HepG2 (cell line): ENCODE measurements around the gene MAPK14. TPM values are rescaled to one million over a fixed set of nuclear protein-coding genes. Genes with fewer than 3 reads are reported as not detected.

Experiments
- CBFB ChIP-seq: sonication (generic); formaldehyde crosslinking; IDR thresholded peaks from 2 replicates; pipeline ENCODE4 v1.4.0; 2020; ENCODE audit warnings: missing genetic modification reagents
- NBN ChIP-seq: fragments of 450-650 bp; conservative IDR thresholded peaks from 2 replicates; pipeline ENCODE4 v1.6.1; 2017
- THYN1 ChIP-seq: sonication (generic); formaldehyde crosslinking; IDR thresholded peaks from 2 replicates; pipeline ENCODE4 v1.8.1; 2023; ENCODE audit warnings: low read depth, mild to moderate bottlenecking, moderate library complexity, missing genetic modification reagents, borderline replicate concordance
- ZNF280B ChIP-seq: sonication (generic); formaldehyde crosslinking; IDR thresholded peaks from 2 replicates; pipeline ENCODE4 v1.5.0; 2020; ENCODE audit warnings: missing genetic modification reagents, mild to moderate bottlenecking, borderline replicate concordance
- ZNF281 ChIP-seq: sonication (generic); formaldehyde crosslinking; IDR thresholded peaks from 2 replicates; pipeline ENCODE4 v1.4.0; 2020; ENCODE audit warnings: missing genetic modification reagents, borderline replicate concordance
- ZNF510 ChIP-seq: sonication (generic); formaldehyde crosslinking; IDR thresholded peaks from 2 replicates; pipeline ENCODE4 v1.4.0; 2020; ENCODE audit warnings: low read depth, mild to moderate bottlenecking, missing genetic modification reagents
- ZNF670 ChIP-seq: sonication (generic); formaldehyde crosslinking; IDR thresholded peaks from 2 replicates; pipeline ENCODE4 v1.8.0; 2022; ENCODE audit warnings: mild to moderate bottlenecking, missing genetic modification reagents, borderline replicate concordance
- polyA plus RNA-seq, 8 experiments: library from polyadenylated mRNA; depleted of rRNA in 3 of 8; stranded (reverse) in 7 of 8; unstranded in 1 of 8; fragments of >200 nt; fragmentation: Illumina TruSeq in 4 of 8; extraction: Trizol in 4 of 8; gene quantifications; 2 replicates each; pipeline versions ENCODE4 v1.2.1 to v1.2.3, GENCODE V29; 2011 to 2016; ENCODE audit warnings: low read depth in 4 of 8, missing spikeins in 1 of 8, mixed read lengths in 1 of 8; ENCODE audit not compliant: insufficient read depth in 1 of 8
- total RNA-seq, 5 experiments: library from RNA; depleted of rRNA; stranded (reverse); fragments of >200 nt; fragmentation: Illumina TruSeq; extraction: Trizol; gene quantifications; 2 replicates each; pipeline ENCODE4 v1.2.3, GENCODE V29; 2016; ENCODE audit warnings: low read depth in 1 of 5
- TF ChIP-seq, protein P1 (sequence below), 2 experiments: sonication (generic) in 1 of 2; formaldehyde crosslinking in 1 of 2; IDR thresholded peaks; 2 replicates each; pipeline versions ENCODE4 v1.5.1 to v1.6.1; 2011 to 2020; ENCODE audit warnings: borderline replicate concordance in 1 of 2, low read depth in 1 of 2, low read length in 1 of 2, mild to moderate bottlenecking in 1 of 2, missing genetic modification reagents in 1 of 2, moderate library complexity in 1 of 2
- TF ChIP-seq, protein P2 (sequence below): sonication (generic); formaldehyde crosslinking; IDR thresholded peaks from 2 replicates; pipeline ENCODE4 v1.9.0; 2021; ENCODE audit warnings: missing genetic modification reagents, borderline replicate concordance
- TF ChIP-seq, protein P3 (sequence below): sonication (generic); formaldehyde crosslinking; IDR thresholded peaks from 2 replicates; pipeline ENCODE4 v1.5.0; 2020; ENCODE audit warnings: mild to moderate bottlenecking, missing genetic modification reagents, borderline replicate concordance

The MAPK14 gene
- total and polyA plus RNA-seq, 2 of the 13 experiments (the other 11 are each of a cell fraction or from before 2014, with no cell fraction given): 66.3 to 67.3 TPM

GRCh38 chr6:36075656-36076055 lies 48.0 kb downstream of the MAPK14 start (continued):
- TF ChIP-seq ZNF281 (CRISPR knock-in tag) (no peak), ZNF670 (CRISPR knock-in tag) (no peak), THYN1 (CRISPR knock-in tag) (no peak), ZNF280B (CRISPR knock-in tag) (no peak), NBN (no peak), CBFB (CRISPR knock-in tag) (no peak), ZNF510 (CRISPR knock-in tag) (no peak)
- TF ChIP-seq, protein P1, sequence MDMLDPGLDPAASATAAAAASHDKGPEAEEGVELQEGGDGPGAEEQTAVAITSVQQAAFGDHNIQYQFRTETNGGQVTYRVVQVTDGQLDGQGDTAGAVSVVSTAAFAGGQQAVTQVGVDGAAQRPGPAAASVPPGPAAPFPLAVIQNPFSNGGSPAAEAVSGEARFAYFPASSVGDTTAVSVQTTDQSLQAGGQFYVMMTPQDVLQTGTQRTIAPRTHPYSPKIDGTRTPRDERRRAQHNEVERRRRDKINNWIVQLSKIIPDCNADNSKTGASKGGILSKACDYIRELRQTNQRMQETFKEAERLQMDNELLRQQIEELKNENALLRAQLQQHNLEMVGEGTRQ (IDR thresholded peaks at IDR 0.05; ENCODE audit: low read depth, low read length): no peak
- TF ChIP-seq, protein P1 (CRISPR knock-in tag; IDR thresholded peaks at IDR 0.05; ENCODE audit: borderline replicate concordance): no peak
- TF ChIP-seq, protein P2, sequence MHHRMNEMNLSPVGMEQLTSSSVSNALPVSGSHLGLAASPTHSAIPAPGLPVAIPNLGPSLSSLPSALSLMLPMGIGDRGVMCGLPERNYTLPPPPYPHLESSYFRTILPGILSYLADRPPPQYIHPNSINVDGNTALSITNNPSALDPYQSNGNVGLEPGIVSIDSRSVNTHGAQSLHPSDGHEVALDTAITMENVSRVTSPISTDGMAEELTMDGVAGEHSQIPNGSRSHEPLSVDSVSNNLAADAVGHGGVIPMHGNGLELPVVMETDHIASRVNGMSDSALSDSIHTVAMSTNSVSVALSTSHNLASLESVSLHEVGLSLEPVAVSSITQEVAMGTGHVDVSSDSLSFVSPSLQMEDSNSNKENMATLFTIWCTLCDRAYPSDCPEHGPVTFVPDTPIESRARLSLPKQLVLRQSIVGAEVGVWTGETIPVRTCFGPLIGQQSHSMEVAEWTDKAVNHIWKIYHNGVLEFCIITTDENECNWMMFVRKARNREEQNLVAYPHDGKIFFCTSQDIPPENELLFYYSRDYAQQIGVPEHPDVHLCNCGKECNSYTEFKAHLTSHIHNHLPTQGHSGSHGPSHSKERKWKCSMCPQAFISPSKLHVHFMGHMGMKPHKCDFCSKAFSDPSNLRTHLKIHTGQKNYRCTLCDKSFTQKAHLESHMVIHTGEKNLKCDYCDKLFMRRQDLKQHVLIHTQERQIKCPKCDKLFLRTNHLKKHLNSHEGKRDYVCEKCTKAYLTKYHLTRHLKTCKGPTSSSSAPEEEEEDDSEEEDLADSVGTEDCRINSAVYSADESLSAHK (CRISPR knock-in tag): no peak
- TF ChIP-seq, protein P3, sequence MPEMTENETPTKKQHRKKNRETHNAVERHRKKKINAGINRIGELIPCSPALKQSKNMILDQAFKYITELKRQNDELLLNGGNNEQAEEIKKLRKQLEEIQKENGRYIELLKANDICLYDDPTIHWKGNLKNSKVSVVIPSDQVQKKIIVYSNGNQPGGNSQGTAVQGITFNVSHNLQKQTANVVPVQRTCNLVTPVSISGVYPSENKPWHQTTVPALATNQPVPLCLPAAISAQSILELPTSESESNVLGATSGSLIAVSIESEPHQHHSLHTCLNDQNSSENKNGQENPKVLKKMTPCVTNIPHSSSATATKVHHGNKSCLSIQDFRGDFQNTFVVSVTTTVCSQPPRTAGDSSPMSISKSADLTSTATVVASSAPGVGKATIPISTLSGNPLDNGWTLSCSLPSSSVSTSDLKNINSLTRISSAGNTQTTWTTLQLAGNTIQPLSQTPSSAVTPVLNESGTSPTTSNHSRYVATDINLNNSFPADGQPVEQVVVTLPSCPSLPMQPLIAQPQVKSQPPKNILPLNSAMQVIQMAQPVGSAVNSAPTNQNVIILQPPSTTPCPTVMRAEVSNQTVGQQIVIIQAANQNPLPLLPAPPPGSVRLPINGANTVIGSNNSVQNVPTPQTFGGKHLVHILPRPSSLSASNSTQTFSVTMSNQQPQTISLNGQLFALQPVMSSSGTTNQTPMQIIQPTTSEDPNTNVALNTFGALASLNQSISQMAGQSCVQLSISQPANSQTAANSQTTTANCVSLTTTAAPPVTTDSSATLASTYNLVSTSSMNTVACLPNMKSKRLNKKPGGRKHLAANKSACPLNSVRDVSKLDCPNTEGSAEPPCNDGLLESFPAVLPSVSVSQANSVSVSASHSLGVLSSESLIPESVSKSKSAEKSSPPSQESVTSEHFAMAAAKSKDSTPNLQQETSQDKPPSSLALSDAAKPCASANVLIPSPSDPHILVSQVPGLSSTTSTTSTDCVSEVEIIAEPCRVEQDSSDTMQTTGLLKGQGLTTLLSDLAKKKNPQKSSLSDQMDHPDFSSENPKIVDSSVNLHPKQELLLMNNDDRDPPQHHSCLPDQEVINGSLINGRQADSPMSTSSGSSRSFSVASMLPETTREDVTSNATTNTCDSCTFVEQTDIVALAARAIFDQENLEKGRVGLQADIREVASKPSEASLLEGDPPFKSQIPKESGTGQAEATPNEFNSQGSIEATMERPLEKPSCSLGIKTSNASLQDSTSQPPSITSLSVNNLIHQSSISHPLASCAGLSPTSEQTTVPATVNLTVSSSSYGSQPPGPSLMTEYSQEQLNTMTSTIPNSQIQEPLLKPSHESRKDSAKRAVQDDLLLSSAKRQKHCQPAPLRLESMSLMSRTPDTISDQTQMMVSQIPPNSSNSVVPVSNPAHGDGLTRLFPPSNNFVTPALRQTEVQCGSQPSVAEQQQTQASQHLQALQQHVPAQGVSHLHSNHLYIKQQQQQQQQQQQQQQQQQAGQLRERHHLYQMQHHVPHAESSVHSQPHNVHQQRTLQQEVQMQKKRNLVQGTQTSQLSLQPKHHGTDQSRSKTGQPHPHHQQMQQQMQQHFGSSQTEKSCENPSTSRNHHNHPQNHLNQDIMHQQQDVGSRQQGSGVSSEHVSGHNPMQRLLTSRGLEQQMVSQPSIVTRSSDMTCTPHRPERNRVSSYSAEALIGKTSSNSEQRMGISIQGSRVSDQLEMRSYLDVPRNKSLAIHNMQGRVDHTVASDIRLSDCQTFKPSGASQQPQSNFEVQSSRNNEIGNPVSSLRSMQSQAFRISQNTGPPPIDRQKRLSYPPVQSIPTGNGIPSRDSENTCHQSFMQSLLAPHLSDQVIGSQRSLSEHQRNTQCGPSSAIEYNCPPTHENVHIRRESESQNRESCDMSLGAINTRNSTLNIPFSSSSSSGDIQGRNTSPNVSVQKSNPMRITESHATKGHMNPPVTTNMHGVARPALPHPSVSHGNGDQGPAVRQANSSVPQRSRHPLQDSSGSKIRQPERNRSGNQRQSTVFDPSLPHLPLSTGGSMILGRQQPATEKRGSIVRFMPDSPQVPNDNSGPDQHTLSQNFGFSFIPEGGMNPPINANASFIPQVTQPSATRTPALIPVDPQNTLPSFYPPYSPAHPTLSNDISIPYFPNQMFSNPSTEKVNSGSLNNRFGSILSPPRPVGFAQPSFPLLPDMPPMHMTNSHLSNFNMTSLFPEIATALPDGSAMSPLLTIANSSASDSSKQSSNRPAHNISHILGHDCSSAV (CRISPR knock-in tag): no peak
